SK-N-SH treated with all-trans-retinoic acid at 6 μM for 48 hours (cell line): ENCODE data around the gene MICU2.
A peak's percentile ranks its signal among the peaks of the same experiment; 100 is the strongest.

Source experiments
- ATAC-seq: fragments of 200-7000 bp; cut with Tn5 transposase; 3 replicates; pipeline ENCODE4 v1.9.1; 2020; ENCODE audit warnings: mild to moderate bottlenecking, moderate library complexity
- ARNTL ChIP-seq: fragments of 450-650 bp; formaldehyde crosslinking; IDR thresholded peaks from 2 replicates; pipeline ENCODE4 v1.5.0; 2020; ENCODE audit warnings: low read depth, mild to moderate bottlenecking, moderate library complexity, borderline replicate concordance
- BACH2 ChIP-seq: fragments of 250-450 bp; sonication (Bioruptor Pico); IDR thresholded peaks from 2 replicates; pipeline ENCODE4 v1.9.0; 2021; ENCODE audit warnings: mild to moderate bottlenecking, borderline replicate concordance
- CREB5 ChIP-seq: fragments of 250-450 bp; sonication (Bioruptor Pico); IDR thresholded peaks from 2 replicates; pipeline ENCODE4 v1.5.1; 2020; ENCODE audit warnings: low read depth, mild to moderate bottlenecking, moderate library complexity
- ESRRG ChIP-seq: fragments of 250-450 bp; sonication (Bioruptor Pico); IDR thresholded peaks from 2 replicates; pipeline ENCODE4 v1.6.1; 2021; ENCODE audit warnings: mild to moderate bottlenecking
- GLIS3 ChIP-seq: fragments of 250-450 bp; sonication (Bioruptor Pico); IDR thresholded peaks from 2 replicates; pipeline ENCODE4 v1.5.0; 2020; ENCODE audit warnings: mild to moderate bottlenecking, moderate library complexity
- ISL1 ChIP-seq: fragments of 250-450 bp; sonication (Bioruptor Pico); IDR thresholded peaks from 2 replicates; pipeline ENCODE4 v2.1.2; 2022; ENCODE audit warnings: mild to moderate bottlenecking, moderate library complexity
- OSR1 ChIP-seq: fragments of 250-450 bp; sonication (Bioruptor Pico); IDR thresholded peaks from 2 replicates; pipeline ENCODE4 v1.8.0; 2022; ENCODE audit warnings: moderate library complexity, mild to moderate bottlenecking, inconsistent platforms
- PATZ1 ChIP-seq: fragments of 250-450 bp; sonication (Bioruptor Pico); IDR thresholded peaks from 2 replicates; pipeline ENCODE4 v1.8.0; 2020; ENCODE audit warnings: mild to moderate bottlenecking, moderate library complexity, borderline replicate concordance
- PPARA ChIP-seq: fragments of 250-450 bp; sonication (Bioruptor Pico); IDR thresholded peaks from 2 replicates; pipeline ENCODE4 v1.5.0; 2020; ENCODE audit warnings: mild to moderate bottlenecking, borderline replicate concordance
- RARB ChIP-seq: fragments of 250-450 bp; sonication (Bioruptor Pico); IDR thresholded peaks from 2 replicates; pipeline ENCODE4 v1.8.0; 2021; ENCODE audit warnings: mild to moderate bottlenecking, moderate library complexity
- SNAI2 ChIP-seq: fragments of 250-450 bp; sonication (Bioruptor Pico); IDR thresholded peaks from 2 replicates; pipeline ENCODE4 v1.5.0; 2020; ENCODE audit warnings: mild to moderate bottlenecking, moderate library complexity
- TOX ChIP-seq: fragments of 250-450 bp; sonication (Bioruptor Pico); IDR thresholded peaks from 2 replicates; pipeline ENCODE4 v1.8.0; 2021; ENCODE audit warnings: mild to moderate bottlenecking, moderate library complexity, borderline replicate concordance
- TSHZ2 ChIP-seq: fragments of 250-450 bp; sonication (Bioruptor Pico); IDR thresholded peaks from 2 replicates; pipeline ENCODE4 v1.5.0; 2020; ENCODE audit warnings: mild to moderate bottlenecking, moderate library complexity
- ZC3H10 ChIP-seq: fragments of 250-450 bp; sonication (Bioruptor Pico); IDR thresholded peaks from 2 replicates; pipeline ENCODE4 v1.5.1; 2021; ENCODE audit warnings: mild to moderate bottlenecking, moderate library complexity
- ZFP3 ChIP-seq: fragments of 250-450 bp; sonication (Bioruptor Pico); IDR thresholded peaks from 2 replicates; pipeline ENCODE4 v1.5.0; 2020; ENCODE audit warnings: mild to moderate bottlenecking, moderate library complexity
- ZFP30 ChIP-seq: fragments of 450-650 bp; formaldehyde crosslinking; IDR thresholded peaks from 2 replicates; pipeline ENCODE4 v1.5.0; 2022; ENCODE audit warnings: mild to moderate bottlenecking, moderate library complexity
- ZNF565 ChIP-seq: fragments of 450-650 bp; formaldehyde crosslinking; conservative IDR thresholded peaks from 2 replicates; pipeline ENCODE4 v1.5.0; 2020; ENCODE audit warnings: low read depth, mild to moderate bottlenecking, moderate library complexity
- ZNF70 ChIP-seq: fragments of 450-650 bp; formaldehyde crosslinking; IDR thresholded peaks from 2 replicates; pipeline ENCODE4 v1.5.0; 2020; ENCODE audit warnings: mild to moderate bottlenecking, moderate library complexity
- TF ChIP-seq, protein P1 (sequence below): fragments of 250-450 bp; sonication (Bioruptor Pico); IDR thresholded peaks from 2 replicates; pipeline ENCODE4 v1.8.0; 2021; ENCODE audit warnings: low read depth, mild to moderate bottlenecking, moderate library complexity, borderline replicate concordance
- TF ChIP-seq, protein P2 (sequence below): fragments of 250-450 bp; sonication (Bioruptor Pico); IDR thresholded peaks from 2 replicates; pipeline ENCODE4 v1.5.1; 2021; ENCODE audit warnings: mild to moderate bottlenecking, moderate library complexity

Gene MICU2

GRCh38 chr13:21486322-21486721 is 117.6 kb downstream of the MICU2 start:
- no peak for ATAC-seq
- TF ChIP-seq RARB (CRISPR knock-in tag) (no peak), SNAI2 (CRISPR knock-in tag) (no peak), ZNF70 (CRISPR knock-in tag) (no peak), ZC3H10 (no peak), ARNTL (CRISPR knock-in tag) (no peak), TOX (CRISPR knock-in tag) (no peak), ESRRG (CRISPR knock-in tag) (no peak), BACH2 (CRISPR knock-in tag) (no peak), CREB5 (no peak), PATZ1 (CRISPR knock-in tag) (no peak), OSR1 (CRISPR knock-in tag) (no peak), ZFP3 (CRISPR knock-in tag) (no peak), PPARA (CRISPR knock-in tag) (no peak), ZNF565 (no peak), ZFP30 (no peak), GLIS3 (no peak)
- TF ChIP-seq, protein P1, sequence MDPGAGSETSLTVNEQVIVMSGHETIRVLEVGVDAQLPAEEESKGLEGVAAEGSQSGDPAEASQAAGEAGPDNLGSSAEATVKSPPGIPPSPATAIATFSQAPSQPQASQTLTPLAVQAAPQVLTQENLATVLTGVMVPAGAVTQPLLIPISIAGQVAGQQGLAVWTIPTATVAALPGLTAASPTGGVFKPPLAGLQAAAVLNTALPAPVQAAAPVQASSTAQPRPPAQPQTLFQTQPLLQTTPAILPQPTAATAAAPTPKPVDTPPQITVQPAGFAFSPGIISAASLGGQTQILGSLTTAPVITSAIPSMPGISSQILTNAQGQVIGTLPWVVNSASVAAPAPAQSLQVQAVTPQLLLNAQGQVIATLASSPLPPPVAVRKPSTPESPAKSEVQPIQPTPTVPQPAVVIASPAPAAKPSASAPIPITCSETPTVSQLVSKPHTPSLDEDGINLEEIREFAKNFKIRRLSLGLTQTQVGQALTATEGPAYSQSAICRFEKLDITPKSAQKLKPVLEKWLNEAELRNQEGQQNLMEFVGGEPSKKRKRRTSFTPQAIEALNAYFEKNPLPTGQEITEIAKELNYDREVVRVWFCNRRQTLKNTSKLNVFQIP = no peak
- TF ChIP-seq, protein P2, sequence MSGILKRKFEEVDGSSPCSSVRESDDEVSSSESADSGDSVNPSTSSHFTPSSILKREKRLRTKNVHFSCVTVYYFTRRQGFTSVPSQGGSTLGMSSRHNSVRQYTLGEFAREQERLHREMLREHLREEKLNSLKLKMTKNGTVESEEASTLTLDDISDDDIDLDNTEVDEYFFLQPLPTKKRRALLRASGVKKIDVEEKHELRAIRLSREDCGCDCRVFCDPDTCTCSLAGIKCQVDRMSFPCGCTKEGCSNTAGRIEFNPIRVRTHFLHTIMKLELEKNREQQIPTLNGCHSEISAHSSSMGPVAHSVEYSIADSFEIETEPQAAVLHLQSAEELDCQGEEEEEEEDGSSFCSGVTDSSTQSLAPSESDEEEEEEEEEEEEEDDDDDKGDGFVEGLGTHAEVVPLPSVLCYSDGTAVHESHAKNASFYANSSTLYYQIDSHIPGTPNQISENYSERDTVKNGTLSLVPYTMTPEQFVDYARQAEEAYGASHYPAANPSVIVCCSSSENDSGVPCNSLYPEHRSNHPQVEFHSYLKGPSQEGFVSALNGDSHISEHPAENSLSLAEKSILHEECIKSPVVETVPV (CRISPR knock-in tag) = no peak
- TF ChIP-seq, all 23 proteins: peak for 0

DNA sequence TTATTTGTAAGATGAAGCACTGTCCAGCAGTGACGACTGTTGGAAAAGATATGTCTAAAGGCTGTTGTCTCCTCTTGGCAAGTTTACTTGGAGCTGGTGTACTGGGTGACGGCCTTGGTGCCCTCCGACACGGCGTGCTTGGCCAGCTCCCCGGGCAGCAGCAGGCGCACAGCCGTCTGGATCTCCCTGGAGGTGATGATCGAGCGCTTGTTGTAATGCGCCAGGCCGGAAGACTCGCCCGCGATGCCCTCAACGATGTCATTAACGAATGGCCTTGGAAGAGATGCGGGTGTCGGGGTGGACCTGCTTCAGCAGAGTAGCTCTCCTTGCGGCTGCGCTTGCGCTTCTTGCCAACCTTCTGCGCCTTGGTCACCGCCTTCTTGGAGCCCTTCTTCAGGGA is 120.2 kb downstream of the MICU2 start:
- ATAC-seq = no peak

DNA sequence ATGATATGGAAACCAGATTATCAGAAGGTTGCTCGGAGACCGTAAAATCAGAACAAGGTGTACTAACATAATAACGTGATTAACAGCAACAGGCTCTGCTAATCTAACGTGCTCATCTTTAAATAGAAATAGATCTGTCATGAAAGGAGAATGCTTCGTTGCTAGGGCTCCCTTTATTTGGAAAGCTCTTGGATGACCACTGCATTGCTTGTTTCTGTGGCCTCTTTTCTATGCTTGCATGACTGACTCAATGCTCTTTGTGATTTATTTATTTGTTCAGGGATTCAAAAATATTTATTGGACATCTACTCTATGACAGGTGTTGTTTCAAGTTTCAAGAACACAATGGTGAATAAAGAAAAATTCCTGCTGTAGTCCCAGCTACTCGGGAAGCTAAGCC is 122.6 kb downstream of the MICU2 start:
- TF ChIP-seq ESRRG (CRISPR knock-in tag) (no peak), ISL1 (CRISPR knock-in tag) (no peak), ARNTL (CRISPR knock-in tag) (no peak), ZC3H10 (no peak), ZFP30 (no peak), PATZ1 (CRISPR knock-in tag) (no peak), BACH2 (CRISPR knock-in tag) (no peak), TSHZ2 (no peak), OSR1 (CRISPR knock-in tag) (no peak)
- TF ChIP-seq, protein P2 (CRISPR knock-in tag) = no peak
- TF ChIP-seq, all 23 proteins: peak for 0
- ATAC-seq = peak; percentile 27; the same call in 2 of the 3 replicates

More for the DNA sequence above, 120.2 kb downstream of the MICU2 start:
- TF ChIP-seq, protein P2 (CRISPR knock-in tag) = no peak
- TF ChIP-seq BACH2 (CRISPR knock-in tag) = no peak
